ENCODE measurements around the gene PRKN.

PRKN gene

DNA sequence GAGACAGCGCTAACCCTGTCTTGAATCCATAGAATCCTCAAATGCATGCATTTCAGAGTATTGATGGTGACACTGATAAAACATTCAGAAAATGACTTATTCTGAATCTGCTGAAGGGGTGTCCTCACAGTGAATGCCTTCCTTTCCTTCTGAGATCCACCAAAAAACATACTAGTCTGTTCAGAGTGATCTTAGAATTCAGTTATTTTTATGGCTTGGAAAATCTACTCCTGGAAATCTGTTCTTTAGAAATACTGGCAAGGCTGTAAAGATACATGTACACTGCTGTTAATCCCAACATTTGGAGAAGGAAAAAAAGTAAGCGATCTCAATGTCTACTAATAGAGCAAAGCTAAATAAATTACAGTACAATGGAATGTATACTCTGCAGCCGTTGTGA, 781.1 kb downstream of the PRKN start:
- Histone ChIP-seq H3K27ac (ENCODE audit: low read length) (no peak overlapping the region), H3K9ac (ENCODE audit: low read length) (no peak overlapping the region), H3K4me3 (ENCODE audit: low read length) (no peak overlapping the region), H3K4me1 (ENCODE audit: low read length) (no peaks in the 10 kb centered on the region), H3K4me2 (ENCODE audit: low read length) (no peak overlapping the region), H3K9me3 (ENCODE audit: insufficient read depth, low read length) (no peaks in the 10 kb centered on the region), H3K36me3 (replicated peaks; ENCODE audit: low read depth, low read length) (no peaks in the 10 kb centered on the region), H2AFZ (ENCODE audit: low read depth, low read length) (no peak overlapping the region), H4K20me1 (ENCODE audit: insufficient read depth, low read length) (no peaks in the 10 kb centered on the region), H3K27me3 (ENCODE audit: low read depth, low read length) (no peaks in the 10 kb centered on the region), H3K79me2 (ENCODE audit: low read length) (no peaks in the 10 kb centered on the region)
- TF ChIP-seq, protein P1, sequence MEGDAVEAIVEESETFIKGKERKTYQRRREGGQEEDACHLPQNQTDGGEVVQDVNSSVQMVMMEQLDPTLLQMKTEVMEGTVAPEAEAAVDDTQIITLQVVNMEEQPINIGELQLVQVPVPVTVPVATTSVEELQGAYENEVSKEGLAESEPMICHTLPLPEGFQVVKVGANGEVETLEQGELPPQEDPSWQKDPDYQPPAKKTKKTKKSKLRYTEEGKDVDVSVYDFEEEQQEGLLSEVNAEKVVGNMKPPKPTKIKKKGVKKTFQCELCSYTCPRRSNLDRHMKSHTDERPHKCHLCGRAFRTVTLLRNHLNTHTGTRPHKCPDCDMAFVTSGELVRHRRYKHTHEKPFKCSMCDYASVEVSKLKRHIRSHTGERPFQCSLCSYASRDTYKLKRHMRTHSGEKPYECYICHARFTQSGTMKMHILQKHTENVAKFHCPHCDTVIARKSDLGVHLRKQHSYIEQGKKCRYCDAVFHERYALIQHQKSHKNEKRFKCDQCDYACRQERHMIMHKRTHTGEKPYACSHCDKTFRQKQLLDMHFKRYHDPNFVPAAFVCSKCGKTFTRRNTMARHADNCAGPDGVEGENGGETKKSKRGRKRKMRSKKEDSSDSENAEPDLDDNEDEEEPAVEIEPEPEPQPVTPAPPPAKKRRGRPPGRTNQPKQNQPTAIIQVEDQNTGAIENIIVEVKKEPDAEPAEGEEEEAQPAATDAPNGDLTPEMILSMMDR (IDR thresholded peaks at IDR 0.05; ENCODE audit: low read depth, low read length) = no peak
- no peak for TF ChIP-seq EZH2phosphoT487 (IDR thresholded peaks at IDR 0.05; ENCODE audit: low read depth)

DNA sequence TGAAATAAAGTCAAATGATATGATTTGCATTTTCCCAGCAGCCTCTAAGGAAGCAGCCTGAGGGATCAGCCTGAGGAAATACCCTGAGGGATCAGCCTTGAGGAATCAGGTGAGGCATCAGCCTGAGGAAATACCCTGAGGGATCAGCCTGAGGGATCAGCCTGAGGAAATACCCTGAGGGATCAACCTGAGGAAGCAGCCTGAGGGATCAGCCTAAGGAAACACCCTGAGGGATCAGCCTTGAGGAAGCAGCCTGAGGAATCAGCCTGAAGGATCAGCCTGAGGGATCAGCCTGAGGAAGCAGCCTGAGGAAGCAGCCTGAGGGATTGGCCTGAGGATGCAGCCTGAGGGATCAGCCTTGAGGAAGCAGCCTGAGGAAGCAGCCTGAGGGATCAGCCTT, 784.0 kb downstream of the PRKN start:
- Histone ChIP-seq H3K9me3 (ENCODE audit: insufficient read depth, low read length) (no peaks in the 10 kb centered on the region), H3K9ac (ENCODE audit: low read length) (no peak overlapping the region), H2AFZ (ENCODE audit: low read depth, low read length) (no peak overlapping the region), H3K4me2 (ENCODE audit: low read length) (no peak overlapping the region), H4K20me1 (ENCODE audit: insufficient read depth, low read length) (no peaks in the 10 kb centered on the region), H3K4me1 (ENCODE audit: low read length) (no peaks in the 10 kb centered on the region), H3K27ac (ENCODE audit: low read length) (no peak overlapping the region), H3K4me3 (ENCODE audit: low read length) (no peak overlapping the region), H3K79me2 (ENCODE audit: low read length) (no peaks in the 10 kb centered on the region), H3K27me3 (ENCODE audit: low read depth, low read length) (no peaks in the 10 kb centered on the region), H3K36me3 (replicated peaks; ENCODE audit: low read depth, low read length) (no peaks in the 10 kb centered on the region)
- no peak for TF ChIP-seq EZH2phosphoT487 (IDR thresholded peaks at IDR 0.05; ENCODE audit: low read depth)
- TF ChIP-seq, protein P1 (IDR thresholded peaks at IDR 0.05; ENCODE audit: low read depth, low read length) = no peak

DNA sequence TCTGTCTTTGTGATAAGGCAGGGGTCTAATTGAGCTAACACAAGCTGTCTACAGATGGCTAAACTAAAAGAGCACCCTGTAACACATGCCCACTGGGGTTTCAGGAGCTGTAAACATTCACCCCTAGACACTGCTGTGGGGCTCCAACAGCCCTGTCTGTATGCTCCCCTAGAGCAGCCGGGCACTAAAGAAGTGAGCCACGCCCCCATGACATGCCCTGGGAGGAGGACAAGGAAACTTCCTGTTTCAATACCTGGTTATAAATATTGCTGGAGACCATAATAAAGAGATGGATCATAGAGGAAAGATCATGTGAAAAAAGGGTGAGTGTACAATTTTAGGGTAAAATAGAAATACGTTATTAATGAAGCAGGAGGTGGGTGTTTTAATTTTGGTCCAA, 786.0 kb downstream of the PRKN start:
- Histone ChIP-seq H3K4me2 (ENCODE audit: low read length) (no peak overlapping the region), H3K36me3 (replicated peaks; ENCODE audit: low read depth, low read length) (no peaks in the 10 kb centered on the region), H3K4me1 (ENCODE audit: low read length) (no peaks in the 10 kb centered on the region), H3K79me2 (ENCODE audit: low read length) (no peaks in the 10 kb centered on the region), H3K27me3 (ENCODE audit: low read depth, low read length) (no peaks in the 10 kb centered on the region), H4K20me1 (ENCODE audit: insufficient read depth, low read length) (no peaks in the 10 kb centered on the region), H3K9ac (ENCODE audit: low read length) (no peak overlapping the region), H3K27ac (ENCODE audit: low read length) (no peak overlapping the region), H3K4me3 (ENCODE audit: low read length) (no peak overlapping the region), H2AFZ (ENCODE audit: low read depth, low read length) (no peak overlapping the region), H3K9me3 (ENCODE audit: insufficient read depth, low read length) (no peaks in the 10 kb centered on the region)
- TF ChIP-seq, protein P1 (IDR thresholded peaks at IDR 0.05; ENCODE audit: low read depth, low read length) = no peak
- no peak for TF ChIP-seq EZH2phosphoT487 (IDR thresholded peaks at IDR 0.05; ENCODE audit: low read depth)

DNA sequence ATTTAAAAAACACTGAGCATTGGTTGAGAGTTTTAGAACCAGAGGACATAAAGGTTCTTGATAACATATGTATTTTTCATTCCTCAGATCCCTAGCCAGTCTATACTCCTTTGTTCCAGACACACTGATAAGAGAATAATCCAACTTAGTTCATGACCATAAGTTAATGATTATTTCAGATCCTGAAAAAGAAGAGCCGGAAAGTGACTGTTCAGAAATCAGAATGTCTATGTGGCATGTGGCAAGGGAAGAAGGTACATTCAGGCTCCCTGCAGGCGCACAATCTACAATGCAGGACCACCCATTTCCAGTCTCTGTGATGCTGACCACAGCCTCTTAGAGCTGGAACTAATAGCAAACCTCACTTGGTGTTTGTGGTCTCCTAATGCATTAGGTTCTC, 787.0 kb downstream of the PRKN start:
- Histone ChIP-seq H3K36me3 (replicated peaks; ENCODE audit: low read depth, low read length) (no peaks in the 10 kb centered on the region), H3K4me2 (ENCODE audit: low read length) (no peak overlapping the region), H3K4me1 (ENCODE audit: low read length) (no peaks in the 10 kb centered on the region), H3K27me3 (ENCODE audit: low read depth, low read length) (no peaks in the 10 kb centered on the region), H3K27ac (ENCODE audit: low read length) (no peak overlapping the region), H2AFZ (ENCODE audit: low read depth, low read length) (no peak overlapping the region), H3K4me3 (ENCODE audit: low read length) (no peak overlapping the region), H3K9me3 (ENCODE audit: insufficient read depth, low read length) (no peaks in the 10 kb centered on the region), H4K20me1 (ENCODE audit: insufficient read depth, low read length) (no peaks in the 10 kb centered on the region), H3K9ac (ENCODE audit: low read length) (no peak overlapping the region), H3K79me2 (ENCODE audit: low read length) (no peaks in the 10 kb centered on the region)
- TF ChIP-seq EZH2phosphoT487 (IDR thresholded peaks at IDR 0.05; ENCODE audit: low read depth) = no peak
- TF ChIP-seq, protein P1 (IDR thresholded peaks at IDR 0.05; ENCODE audit: low read depth, low read length) = no peak

Measured in OCI-LY3 (cell line).